NCI-H187 treated with DMSO at 0.1 percent for 48 hours (cell line): ENCODE measurements around the gene MIA2.
"Not testable (repeated sequence)": the region's sequence is repeated elsewhere in the genome, so short reads cannot be mapped to it uniquely, and the experiment has no call there.

Experiments used
- DNase-seq: peaks from one replicate; lab custom pipeline; 2025; lab: John Stamatoyannopoulos, UW

The MIA2 gene

DNA sequence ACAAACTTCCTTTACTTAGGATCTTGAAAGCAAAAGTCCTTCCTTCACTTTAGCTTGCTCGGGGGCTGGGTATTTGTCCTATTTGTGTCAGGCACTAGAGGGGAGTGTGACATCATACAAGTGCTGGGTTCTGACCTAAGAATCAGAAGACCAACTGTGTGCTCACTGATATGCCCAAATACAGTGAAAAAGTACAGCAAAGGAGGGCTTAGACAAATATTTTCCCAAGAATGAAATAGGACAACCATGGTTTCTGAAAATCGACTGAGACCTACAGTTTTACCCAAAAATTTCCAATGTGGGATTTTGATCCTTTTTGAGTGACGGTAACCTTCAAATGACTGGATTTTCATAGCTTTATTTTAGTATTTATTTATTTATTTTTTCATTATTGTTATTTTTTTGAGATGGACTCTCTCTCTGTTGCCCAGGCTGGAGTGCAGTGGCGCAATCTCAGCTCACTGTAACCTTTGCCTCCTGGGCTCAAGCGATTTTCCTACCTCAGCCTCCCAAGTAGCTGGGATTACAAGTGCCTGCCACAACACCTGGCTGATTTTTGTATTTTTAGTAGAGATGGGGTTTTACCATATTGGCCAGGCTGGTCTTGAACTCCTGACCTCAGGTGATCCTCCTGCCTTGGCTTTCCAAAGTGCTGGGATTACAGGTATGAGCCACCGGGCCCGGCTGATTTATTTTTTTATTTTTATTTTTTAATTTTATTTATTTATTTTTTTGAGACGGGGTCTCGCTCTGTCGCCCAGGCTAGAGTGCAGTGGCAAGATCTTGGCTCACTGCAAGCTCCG lies 1.8 kb upstream of the MIA2 start:
- DNase-seq = not testable (repeated sequence)

DNA sequence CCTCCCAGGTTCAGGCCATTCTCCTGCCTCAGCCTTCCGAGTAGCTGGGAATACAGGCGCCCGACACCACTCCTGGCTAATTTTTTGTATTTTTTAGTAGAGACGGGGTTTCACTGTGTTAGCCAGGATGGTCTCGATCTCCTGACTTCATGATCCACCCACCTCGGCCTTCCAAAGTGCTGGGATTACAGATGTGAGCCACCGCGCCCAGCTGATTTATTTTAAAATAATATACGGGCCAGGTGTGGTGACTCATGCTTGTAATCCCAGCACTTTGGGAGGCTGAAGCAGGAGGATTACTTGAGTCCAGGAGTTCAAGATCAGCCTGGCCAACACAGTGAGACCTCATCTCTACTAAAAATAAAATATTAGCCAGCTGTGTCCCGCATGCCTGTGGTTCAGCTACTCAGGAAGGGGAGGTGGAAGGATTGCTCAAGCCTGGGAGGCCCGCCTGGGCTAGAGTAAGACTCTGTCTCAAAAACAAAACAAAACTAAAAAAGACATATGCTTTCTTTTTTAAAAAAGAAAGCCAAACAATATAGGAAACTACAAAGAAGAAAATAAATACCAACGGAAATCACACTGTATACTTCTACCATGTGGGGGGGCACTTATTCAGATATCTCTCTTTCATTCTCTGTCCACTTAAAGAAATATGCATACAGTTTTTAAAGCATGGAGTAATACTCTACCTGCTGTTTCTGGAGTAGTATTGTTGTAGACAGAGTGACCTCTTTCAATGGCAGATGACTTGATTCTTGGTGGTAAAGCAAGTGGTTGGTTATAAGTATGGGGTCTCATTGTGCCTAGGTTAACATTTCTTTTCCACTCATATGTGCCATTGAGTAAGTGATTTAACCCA lies 930 bp upstream of the MIA2 start:
- DNase-seq = no peak

DNA sequence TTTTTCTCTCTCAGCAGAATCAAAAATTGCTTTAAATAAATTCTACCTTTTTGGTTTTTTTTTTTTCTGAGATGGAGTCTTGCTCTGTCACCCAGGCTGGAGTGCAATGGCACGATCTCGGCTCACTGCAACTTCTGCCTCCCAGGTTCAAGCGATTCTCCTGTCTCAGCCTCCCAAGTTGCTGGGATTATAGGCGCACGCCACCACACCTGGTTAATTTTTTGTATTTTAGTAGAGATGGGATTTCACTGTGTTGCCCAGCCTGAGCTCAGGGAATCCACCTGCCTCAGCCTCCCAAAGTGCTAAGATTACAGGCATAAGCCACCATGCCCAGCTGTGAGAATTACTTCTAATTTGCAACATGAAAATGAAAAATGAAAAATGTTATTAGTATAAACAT lies 1.3 kb downstream of the MIA2 start:
- DNase-seq = not testable (repeated sequence)

DNA sequence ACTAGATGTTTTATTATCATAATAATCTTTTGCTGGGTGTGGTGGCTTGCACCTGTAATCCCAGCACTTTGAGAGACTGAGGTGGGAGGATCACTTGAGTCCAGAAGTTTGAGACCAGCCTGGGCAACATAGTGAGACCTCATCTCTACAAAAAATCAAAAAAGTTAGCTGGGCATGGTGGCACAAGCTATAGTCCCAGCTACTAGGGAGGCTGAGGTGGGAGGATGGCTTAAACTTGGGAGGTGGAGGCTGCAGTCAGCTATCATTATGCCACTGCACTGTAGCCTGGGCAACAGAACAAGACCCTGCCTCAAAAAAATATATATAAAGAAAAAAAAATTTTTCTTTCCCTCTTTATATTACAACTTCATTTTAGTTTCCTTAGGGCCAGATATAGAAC lies 1.8 kb downstream of the MIA2 start:
- DNase-seq = not testable (repeated sequence)

DNA sequence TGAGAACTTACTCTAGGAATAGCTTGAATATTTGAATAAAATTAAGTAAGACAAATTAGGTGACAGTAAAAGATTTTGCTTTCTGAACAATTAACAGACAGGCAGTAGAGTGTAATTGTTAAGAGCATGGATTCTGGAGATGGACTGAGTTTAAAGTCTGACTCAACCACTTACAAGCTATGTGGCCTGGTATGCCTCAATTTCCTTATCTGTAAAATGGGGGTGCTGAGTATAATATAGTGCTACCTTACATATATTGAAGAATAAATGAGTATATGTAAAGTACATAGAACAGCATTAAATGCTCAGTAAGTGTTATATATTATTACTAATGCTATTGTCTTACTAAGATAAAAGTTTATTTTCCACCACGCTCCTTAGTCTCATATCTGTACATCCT lies 7.1 kb downstream of the MIA2 start:
- no peak for DNase-seq

DNA sequence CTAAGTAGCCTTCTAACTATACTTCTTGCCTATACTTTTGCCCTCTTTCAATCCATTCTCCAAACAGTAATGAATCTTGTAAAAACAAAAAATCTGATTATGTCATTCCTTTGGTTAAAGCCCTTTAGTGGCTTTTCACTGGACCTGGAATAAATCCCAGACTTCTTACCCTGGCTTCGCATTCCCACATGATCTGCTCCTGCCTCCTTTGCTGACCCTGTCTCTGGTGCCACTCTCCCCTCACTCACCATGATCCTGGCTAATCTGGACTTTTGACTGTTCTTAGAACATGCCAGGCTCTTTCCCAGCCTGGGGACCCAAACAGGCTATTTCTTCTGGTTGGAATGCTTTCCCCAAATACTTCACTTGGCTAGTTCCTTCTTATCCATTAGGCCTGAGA lies 7.9 kb downstream of the MIA2 start:
- DNase-seq = no peak

DNA sequence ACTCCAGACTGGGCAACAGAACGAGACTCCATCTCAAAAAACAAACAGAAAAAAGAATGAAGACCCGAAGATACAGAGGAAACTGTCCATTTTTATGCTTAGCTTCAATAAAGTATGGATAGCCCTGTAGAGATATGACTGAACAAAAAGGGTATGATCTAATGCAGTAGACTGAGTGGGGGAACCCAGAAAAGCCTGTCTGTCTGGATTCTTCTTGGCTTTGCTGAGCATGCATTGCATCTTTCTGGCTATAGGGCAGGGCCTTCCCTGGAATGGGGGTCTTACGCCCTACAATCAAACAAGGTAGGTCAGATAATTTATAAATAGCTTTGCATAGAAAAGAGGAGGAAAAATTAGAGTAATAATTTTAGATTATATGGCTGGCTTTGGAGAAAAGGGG lies 10.1 kb downstream of the MIA2 start:
- DNase-seq = no peak

DNA sequence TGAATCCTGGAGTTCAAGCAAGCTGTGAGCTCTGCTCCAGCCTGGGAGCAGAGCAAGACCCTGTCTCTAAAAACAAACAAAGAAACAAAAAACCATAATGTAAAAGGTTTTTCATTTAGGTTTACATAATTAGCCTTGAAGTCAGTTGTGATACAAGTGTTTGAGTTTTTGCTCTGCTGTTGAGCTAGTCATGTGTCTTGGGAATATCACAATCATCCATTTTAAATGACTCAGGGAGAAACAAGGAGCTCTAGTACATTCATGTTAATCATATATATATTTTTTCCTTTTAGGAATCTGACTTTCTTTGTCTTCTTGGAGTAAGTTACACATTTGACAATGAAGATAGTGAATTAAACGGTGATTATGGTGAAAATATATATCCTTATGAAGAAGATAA lies 12.9 kb downstream of the MIA2 start:
- no peak for DNase-seq

DNA sequence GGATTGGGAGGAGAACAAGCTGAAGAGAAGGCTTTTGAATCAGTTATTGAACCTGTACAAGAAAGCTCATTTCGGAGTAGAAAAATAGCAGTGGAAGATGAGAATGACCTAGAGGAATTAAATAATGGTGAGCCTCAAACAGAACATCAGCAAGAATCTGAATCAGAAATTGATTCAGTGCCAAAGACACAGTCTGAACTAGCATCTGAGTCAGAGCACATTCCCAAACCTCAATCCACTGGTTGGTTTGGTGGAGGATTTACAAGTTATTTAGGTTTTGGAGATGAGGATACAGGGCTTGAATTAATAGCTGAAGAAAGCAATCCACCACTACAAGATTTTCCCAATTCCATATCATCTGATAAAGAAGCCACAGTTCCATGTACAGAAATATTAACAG lies 13.5 kb downstream of the MIA2 start:
- DNase-seq = no peak

DNA sequence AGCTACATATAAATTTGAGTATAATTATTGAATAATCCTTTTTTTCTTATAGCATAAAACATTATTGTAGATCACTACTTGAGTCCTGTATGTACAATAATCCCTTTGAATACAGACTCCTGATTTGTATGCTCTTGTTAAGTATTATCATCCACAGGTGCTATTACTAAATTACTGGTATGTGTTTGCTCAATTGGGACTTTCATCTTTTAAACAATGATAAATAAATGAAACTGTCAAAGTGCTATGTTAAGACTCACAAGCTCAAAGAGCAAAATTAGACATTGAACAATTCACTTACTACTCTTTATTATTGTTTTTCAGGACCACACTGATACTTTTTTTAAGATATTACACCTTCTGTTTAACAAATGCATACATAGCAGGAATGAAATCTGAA lies 17.8 kb downstream of the MIA2 start:
- DNase-seq = no peak

DNA sequence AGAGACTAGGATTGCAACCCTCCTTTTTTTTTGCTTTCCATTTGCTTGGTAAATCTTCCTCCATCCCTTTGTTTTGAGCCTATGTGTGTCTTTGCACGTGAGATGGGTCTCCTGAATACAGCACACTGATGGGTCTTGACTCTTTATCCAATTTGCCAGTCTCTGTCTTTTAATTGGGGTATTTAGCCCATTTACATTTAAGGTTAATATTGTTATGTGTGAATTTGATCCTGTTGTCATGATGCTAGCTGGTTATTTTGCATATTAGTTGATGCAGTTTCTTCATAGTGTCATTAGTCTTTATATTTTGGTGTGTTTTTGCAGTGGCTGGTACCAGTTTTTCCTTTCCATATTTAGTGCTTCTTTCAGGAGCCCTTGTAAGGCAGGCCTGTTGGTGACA lies 23.7 kb downstream of the MIA2 start:
- DNase-seq = not testable (repeated sequence)

DNA sequence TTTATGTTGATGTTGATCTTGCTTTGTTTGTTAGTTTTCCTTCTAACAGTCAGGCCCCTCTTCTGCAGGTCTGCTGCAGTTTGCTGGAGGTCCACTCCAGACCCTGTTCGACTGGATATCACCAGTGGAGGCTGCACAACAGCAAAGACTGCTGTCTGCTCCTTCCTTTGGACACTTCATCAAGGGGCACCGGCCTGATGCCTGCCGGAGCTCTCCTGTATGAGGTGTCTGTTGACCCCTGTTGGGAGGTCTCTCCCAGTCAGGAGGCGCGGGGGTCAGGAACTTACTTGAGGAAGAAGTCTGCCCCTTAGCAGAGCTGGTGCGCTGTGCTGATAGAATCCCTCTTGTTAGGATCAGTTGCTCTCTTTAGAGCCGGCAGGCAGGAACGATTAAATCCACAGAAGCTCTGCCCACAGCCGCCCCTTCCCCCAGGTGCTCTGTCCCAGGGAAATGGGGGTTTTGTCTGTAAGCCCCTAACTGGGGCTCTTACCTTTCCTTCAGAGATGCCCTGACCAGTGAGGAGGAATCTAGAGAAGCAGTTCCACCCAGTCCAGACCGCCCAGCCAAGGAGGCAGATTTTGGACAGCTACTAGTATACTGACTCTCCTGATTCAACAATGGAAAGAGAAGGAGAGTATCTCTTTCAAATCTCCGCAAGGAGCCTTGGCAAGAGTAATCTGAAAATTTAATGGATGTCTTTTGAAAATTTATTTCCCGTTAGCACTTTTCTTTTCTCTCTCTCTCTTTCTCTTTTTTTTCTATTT lies 25.2 kb downstream of the MIA2 start:
- no peak for DNase-seq

DNA sequence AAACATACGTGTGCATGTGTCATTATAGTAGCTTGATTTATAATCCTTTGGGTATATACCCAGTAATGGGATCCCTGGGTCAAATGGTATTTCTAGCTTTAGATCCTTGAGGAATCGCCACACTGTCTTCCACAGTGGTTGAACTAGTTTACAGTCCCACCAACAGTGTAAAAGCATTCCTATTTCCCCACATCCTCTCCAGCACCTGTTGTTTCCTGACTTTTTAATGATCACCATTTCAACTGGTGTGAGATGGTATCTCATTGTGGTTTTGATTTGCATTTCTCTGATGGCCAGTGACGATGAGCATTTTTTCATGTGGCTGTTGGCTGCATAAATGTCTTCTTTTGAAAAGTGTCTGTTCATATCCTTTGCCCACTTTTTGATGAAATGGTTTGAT lies 26.4 kb downstream of the MIA2 start:
- DNase-seq = not testable (repeated sequence)

DNA sequence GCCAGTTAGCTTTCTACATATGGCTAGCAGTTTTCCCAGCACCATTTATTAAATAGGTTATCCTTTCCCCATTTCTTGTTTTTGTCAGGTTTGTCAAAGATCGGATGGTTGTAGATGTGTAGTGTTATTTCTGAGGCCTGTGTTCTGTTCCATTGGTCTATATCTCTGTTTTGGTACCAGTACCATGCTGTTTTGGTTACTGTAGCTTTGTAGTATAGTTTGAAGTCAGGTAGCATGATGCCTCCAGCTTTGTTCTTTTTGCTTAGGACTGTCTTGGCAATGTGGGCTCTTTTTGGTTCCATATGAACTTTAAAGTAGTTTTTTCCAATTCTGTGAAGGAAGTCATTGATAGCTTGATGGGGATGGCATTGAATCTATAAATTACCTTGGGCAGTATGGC lies 28.5 kb downstream of the MIA2 start:
- not testable (repeated sequence) for DNase-seq

DNA sequence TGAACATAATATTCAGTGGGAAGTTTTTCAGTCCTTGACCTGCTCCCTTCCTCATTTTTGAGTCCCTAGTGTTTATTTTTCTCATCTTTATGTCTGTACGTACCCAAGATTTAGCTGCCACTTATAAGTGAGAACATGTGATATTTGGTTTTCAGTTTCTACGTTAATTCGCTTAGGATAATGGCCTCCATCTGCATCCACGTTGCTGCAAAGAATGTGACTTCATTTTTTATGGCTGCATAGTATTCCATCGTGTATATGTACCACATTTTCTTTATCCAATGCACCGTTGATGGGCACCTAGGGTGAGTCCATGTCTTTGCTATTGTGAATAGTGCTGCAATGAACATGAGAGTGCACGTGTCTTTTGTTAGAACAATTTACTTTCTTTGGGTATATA lies 30.3 kb downstream of the MIA2 start:
- DNase-seq = no peak

DNA sequence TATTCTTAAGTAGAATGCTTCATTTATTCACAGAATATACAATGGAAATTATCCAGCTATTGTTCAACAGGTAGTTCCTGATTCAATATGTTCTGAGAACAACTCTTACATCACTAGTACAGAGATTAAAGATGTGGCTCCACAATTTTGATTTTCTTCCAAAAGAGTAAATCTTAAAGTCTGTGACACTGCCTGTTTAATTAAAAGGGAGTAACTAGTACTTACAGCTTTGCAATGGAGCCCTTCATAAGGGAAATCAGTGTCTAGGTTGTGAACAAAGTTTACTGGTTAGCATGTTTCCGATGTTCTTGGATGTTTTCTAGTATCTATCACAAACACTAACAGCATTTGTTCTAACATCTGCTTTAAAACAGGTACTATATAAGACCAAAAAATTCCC lies 30.8 kb downstream of the MIA2 start:
- no peak for DNase-seq

DNA sequence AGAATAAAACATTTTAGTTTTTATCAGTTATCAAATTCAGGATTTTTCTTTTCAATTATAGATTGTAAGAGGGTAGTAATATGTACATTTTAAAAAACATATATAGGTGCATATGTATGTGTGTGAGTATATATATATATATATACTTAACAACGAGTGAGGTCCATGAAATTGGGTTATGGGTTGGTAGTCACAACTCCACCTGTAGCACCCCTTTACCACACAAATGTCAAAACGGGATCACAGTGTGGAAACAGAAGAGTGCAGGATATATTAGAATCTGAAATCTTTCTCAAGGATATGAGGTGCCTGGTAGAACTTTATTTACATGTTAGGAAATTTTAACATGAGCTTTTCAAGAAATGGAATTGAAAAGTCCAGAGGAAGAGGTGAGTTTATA lies 31.3 kb downstream of the MIA2 start:
- no peak for DNase-seq

DNA sequence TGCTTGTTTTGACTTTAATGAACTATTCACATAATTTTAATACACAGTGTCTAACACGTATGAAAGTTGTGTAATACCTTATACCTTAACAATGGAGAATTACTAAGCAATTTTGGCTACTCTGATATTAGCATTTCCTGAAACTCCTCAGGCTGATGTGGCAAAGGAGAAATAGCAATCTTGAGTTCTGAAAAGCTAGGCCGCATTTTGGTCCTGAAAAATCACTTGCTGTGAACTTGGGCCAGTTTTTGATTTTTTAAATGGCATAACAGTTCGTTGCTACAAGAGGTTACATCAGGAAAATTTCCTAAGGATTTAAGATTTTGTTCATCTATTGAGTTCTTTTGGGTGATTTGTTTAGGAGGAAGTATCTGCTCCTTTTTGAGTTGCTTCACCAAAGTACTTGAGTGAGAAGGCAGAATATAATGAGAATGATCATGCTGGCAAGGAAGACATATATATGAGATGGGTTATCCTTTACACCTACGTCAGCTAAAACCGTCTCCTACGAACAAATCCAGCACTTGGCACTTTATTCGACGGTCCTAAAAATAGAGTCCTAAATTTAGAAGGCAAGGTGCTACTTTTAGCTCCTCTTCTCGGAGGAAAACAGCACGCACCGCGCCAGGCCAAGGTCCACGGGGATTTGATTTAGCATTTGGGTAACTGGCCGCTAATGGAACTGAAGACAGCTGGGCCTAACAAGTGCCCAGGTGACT lies 32.2 kb downstream of the MIA2 start:
- DNase-seq = no peak

DNA sequence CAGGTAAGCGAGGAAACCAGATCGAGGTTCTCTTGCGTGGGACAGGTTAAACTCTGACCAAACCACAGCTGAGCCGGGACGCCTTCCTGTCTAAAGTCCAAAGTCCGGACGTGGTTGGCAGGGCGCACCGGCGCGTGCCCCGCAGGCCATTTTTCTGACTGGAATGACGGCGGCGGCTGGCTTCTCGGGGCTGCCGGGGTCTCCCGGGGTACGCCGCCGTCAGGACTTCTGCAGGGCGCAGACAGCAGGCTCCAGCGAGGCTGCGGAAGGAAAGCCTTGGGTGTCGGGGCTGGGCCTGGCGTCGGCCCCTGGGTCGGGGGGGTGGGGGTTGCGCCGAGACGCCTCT lies 32.8 kb downstream of the MIA2 start:
- DNase-seq = no peak

DNA sequence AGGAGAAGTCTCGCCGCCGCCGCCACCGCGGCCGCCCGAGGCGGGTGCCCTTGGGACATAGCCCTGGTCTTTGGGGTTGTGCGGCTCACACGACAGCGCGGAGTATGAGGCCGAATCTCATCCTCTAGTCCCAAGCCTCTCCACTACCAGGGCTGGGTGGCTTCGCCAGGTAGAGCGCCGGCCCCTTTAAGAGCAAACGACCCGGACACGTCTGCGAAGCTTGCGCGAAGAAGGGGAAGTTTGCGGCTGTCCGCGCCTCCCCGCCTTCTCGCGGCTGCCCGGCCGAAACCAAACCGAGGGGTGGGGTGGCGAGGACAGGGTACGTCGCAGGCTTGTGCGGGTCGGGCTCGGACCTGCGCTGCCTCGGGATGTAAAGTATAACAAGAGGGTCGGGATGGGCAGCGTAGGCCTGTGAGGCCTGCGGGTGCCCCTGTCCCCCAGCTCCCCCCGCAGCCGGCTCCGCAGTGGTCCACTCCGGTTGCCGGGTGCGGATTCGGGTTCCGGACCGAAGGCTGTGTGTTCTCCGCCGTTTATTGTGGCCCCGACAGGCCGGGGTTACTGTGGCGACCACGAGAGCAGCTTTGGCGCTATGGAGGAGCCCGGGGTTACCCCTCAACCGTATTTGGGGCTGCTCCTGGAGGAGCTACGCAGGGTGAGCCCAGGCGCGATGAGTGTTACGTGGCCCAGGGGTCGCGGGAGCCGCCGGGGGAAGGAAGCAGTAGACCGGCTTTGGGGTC lies 33.3 kb downstream of the MIA2 start:
- no peak for DNase-seq

DNA sequence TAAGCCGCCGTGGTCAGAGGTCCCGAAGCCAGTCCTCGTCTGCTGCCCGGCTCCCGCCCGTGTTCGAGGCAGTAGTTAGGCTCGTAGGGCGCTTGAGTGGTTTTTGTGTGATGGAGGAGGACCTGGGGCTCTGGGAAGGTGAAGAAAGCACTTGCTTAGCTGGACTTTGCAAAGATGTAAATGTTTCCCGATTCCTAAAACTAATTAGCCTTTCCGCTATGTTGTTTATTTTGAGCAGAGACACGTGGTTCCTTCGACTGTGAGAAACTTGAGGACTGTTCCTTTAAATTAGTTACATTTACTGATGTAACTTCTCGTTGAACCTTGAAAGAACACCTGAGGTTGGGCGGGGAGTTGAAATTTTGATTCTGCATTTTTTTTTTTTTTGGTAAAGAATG lies 33.9 kb downstream of the MIA2 start:
- DNase-seq = no peak
